ENCODE results near the gene TUFM.

Gene TUFM

GRCh38 chr16:28830531-28830930 is 15.6 kb downstream of the TUFM start:
- no peak overlapping the region for H3K4me3 ChIP-seq (ENCODE audit: low read depth, low read length)
- DNase-seq (ENCODE audit: low read depth) = no peak
- no peak for TF ChIP-seq CTCF (IDR thresholded peaks at IDR 0.05; ENCODE audit: low read depth, low read length, missing control alignments)

GRCh38 chr16:28829747-28830146 is 16.4 kb downstream of the TUFM start:
- H3K4me3 ChIP-seq (ENCODE audit: low read depth, low read length) = no peak overlapping the region
- no peak for DNase-seq (ENCODE audit: low read depth)
- TF ChIP-seq CTCF (IDR thresholded peaks at IDR 0.05; ENCODE audit: low read depth, low read length, missing control alignments) = no peak

- DNase-seq (ENCODE audit: low read depth) = no peak
- TF ChIP-seq CTCF (IDR thresholded peaks at IDR 0.05; ENCODE audit: low read depth, low read length, missing control alignments) = no peak
- H3K4me3 ChIP-seq (ENCODE audit: low read depth, low read length) = no peak overlapping the region
These were observed 20.0 kb downstream of the TUFM start for GRCh38 chr16:28826141-28826540.

GRCh38 chr16:28824717-28824973 is 21.5 kb downstream of the TUFM start:
- peak overlapping the region; percentile 65 for H3K4me3 ChIP-seq (ENCODE audit: low read depth, low read length)
- no peak for TF ChIP-seq CTCF (IDR thresholded peaks at IDR 0.05; ENCODE audit: low read depth, low read length, missing control alignments)
- no peak for DNase-seq (ENCODE audit: low read depth)

GRCh38 chr16:28823873-28824716 is 22.1 kb downstream of the TUFM start:
- TF ChIP-seq CTCF (IDR thresholded peaks at IDR 0.05; ENCODE audit: low read depth, low read length, missing control alignments) = no peak
- H3K4me3 ChIP-seq (ENCODE audit: low read depth, low read length) = peak overlapping the region; percentile 65
- DNase-seq (ENCODE audit: low read depth) = peak; percentile 89

- no peak for DNase-seq (ENCODE audit: low read depth)
- TF ChIP-seq CTCF (IDR thresholded peaks at IDR 0.05; ENCODE audit: low read depth, low read length, missing control alignments) = no peak
- H3K4me3 ChIP-seq (ENCODE audit: low read depth, low read length) = peak overlapping the region; percentile 65
These were observed 22.8 kb downstream of the TUFM start for GRCh38 chr16:28823291-28823872.
